ENCODE results near the gene CPXCR1.
"Not testable (repeated sequence)": the region's sequence is repeated elsewhere in the genome, so short reads cannot be mapped to it uniquely, and the experiment has no call there.

CPXCR1 gene

GRCh38 chrX:88746925-88747324, at the start of gene CPXCR1:
CPXCR1 (plus strand) TSS chrX:88747225; CDS start chrX:88753415, 6,190 bp downstream.
- DNase-seq (ENCODE audit: low read depth in 2 of 2) = no peak

GRCh38 chrX:88735835-88736234, 11.2 kb upstream of the CPXCR1 start:
- no peak for DNase-seq (ENCODE audit: low read depth in 2 of 2)

- not testable (repeated sequence) for DNase-seq (ENCODE audit: low read depth in 2 of 2)
Measured at GRCh38 chrX:88746215-88746614, 810 bp upstream of the CPXCR1 start.

GRCh38 chrX:88752339-88752738, 5.3 kb downstream of the CPXCR1 start:
- not testable (repeated sequence) for DNase-seq (ENCODE audit: low read depth in 2 of 2)

GRCh38 chrX:88789825-88790224, 42.8 kb downstream of the CPXCR1 start:
- no peak for DNase-seq (ENCODE audit: low read depth in 2 of 2)
